ENCODE data around the gene CRISP3. TPM values are rescaled to one million over a fixed set of nuclear protein-coding genes. Genes with fewer than 3 reads are reported as not detected.

CRISP3 gene
- total RNA-seq, 1 donor from 2014 or later = 0.16 TPM

Other genes with a start within 250 kb of the CRISP3 start
- not detected for gene GLYATL3, start 244.5 kb downstream of the CRISP3 start, total RNA-seq
- 1.2 TPM for gene C6orf141, start 193.7 kb downstream of the CRISP3 start, total RNA-seq
- gene RHAG, start 107.5 kb downstream of the CRISP3 start, total RNA-seq = not detected
- not detected for gene CRISP2, start 30.8 kb downstream of the CRISP3 start, total RNA-seq
- not detected for gene PGK2, start 42.9 kb upstream of the CRISP3 start, total RNA-seq
- gene CRISP1, start 122.1 kb upstream of the CRISP3 start, total RNA-seq = not detected
- gene DEFB114, start 219.8 kb upstream of the CRISP3 start, total RNA-seq = not detected
- not detected for gene DEFB113, start 225.2 kb upstream of the CRISP3 start, total RNA-seq

Data from occipital lobe (tissue), 1 donor.